Subcutaneous abdominal adipose tissue (tissue), 5 donors: Measurements from ENCODE around the gene SLC1A2.

Source experiments
- H3K27ac ChIP-seq: one replicate; pipeline ENCODE4 v1.7.0; 2013; ENCODE audit warnings: low read depth, mild to moderate bottlenecking, inconsistent platforms, low read length, moderate library complexity
- H3K27me3 ChIP-seq, 5 donors: one replicate each; pipeline ENCODE4 v1.7.0; 2013; ENCODE audit warnings: low read length in 5 of 5, inconsistent platforms in 1 of 5; ENCODE audit not compliant: control insufficient read depth in 5 of 5, insufficient read depth in 4 of 5
- H3K36me3 ChIP-seq, 5 donors: one replicate each; pipeline ENCODE4 v1.7.0; 2013; ENCODE audit warnings: low read length in 5 of 5; ENCODE audit not compliant: control insufficient read depth in 5 of 5, insufficient read depth in 5 of 5
- H3K4me1 ChIP-seq, 5 donors: one replicate each; pipeline ENCODE4 v1.7.0; 2013; ENCODE audit warnings: low read length in 5 of 5, mild to moderate bottlenecking in 3 of 5, moderate library complexity in 1 of 5; ENCODE audit not compliant: control insufficient read depth in 5 of 5, insufficient read depth in 5 of 5
- H3K4me3 ChIP-seq, 5 donors: one replicate each; pipeline ENCODE4 v1.7.0; 2013; ENCODE audit warnings: low read length in 5 of 5, low read depth in 1 of 5
- H3K9ac ChIP-seq, 5 donors: one replicate each; pipeline ENCODE4 v1.7.0; 2013; ENCODE audit warnings: low read length in 5 of 5, mild to moderate bottlenecking in 4 of 5, moderate library complexity in 3 of 5
- H3K9me3 ChIP-seq, 5 donors: one replicate each; pipeline ENCODE4 v1.7.0; 2013; ENCODE audit warnings: low read length in 5 of 5; ENCODE audit not compliant: control insufficient read depth in 5 of 5
- donor health status: healthy.
- donor health status: healthy.
- donor health status: healthy.
- donor health status: healthy.
- donor health status: healthy.

The SLC1A2 gene

DNA sequence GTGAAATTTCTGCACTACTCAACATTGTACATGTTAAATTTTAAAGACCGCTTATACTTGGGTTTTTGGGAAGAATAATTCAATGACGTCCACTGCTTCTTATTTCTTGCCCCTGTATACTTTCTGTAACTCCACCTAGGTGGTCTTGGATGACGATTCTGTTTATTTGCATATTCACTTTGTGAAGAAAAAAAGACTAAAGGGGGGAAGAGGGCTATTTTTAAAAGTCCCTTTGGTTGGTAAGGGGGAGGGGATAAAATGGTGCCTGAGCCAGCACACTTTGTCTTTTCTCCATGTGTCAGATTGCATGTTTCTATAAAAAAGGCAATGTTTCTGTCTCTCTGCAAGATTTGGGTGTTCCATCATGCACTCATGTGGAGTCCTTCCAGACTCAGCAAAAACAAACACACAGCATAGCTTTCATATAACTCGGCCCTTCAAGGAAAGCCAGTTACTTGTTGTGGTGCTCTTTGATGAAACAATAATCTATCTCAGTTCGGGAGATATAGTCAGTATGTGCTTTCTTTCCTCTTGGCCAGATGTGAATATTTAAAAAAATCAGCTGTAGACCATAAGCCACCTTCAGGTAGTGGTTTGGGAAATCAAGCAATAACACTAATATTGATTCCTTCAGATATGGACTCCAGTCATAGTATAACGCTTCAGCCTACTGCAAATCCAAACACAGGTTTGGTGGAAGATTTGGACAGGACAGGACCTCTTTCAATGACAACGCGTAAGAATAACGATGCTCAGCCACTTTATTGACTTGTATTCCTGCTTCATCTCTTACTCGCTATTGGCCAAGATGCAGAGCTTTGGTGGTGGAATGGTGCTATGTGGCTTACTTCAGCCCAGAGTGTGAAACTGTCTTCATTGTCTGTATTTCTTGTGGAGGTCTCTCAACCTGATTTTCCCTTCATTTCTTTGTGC is 211.6 kb downstream of the SLC1A2 start:
- Histone ChIP-seq H3K36me3 (peaks cover 11 to 29% (median 24%) of the 10 kb centered on the region in 5 donors), H3K27ac (no peak overlapping the region), H3K27me3 (no peaks in the 10 kb centered on the region), H3K4me3 (no peak overlapping the region), H3K9me3 (peaks cover 0 to 8% (median 4%) of the 10 kb centered on the region in 5 donors), H3K4me1 (peaks cover 0 to 14% (median 11%) of the 10 kb centered on the region in 5 donors), H3K9ac (no peak overlapping the region)

DNA sequence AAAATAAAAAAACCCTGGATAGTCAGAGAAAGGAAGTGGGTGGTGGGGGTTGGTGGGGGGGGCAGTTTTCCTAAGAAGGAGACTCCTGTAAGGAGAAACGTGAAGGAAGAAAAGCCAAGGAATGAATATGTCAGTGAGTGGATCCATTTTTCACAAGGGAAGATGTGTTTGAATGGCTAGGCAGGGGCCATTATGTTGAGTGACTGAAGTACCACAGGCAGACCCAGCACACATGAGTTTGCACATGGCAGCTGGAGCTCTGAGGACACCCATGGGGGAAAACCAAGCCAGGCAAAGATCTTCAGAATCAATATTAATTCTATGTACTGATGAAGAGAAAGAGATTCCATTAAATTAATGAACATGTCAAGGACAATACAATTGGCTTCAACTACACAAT is 212.7 kb downstream of the SLC1A2 start:
- H3K9ac ChIP-seq = no peak overlapping the region
- H3K36me3 ChIP-seq = peaks cover 11 to 31% (median 24%) of the 10 kb centered on the region in 5 donors
- peaks cover 0 to 8% (median 6%) of the 10 kb centered on the region in 5 donors for H3K4me1 ChIP-seq
- H3K27ac ChIP-seq = no peak overlapping the region
- no peaks in the 10 kb centered on the region for H3K27me3 ChIP-seq
- no peak overlapping the region for H3K4me3 ChIP-seq
- H3K9me3 ChIP-seq = peaks cover 0 to 8% (median 4%) of the 10 kb centered on the region in 5 donors

DNA sequence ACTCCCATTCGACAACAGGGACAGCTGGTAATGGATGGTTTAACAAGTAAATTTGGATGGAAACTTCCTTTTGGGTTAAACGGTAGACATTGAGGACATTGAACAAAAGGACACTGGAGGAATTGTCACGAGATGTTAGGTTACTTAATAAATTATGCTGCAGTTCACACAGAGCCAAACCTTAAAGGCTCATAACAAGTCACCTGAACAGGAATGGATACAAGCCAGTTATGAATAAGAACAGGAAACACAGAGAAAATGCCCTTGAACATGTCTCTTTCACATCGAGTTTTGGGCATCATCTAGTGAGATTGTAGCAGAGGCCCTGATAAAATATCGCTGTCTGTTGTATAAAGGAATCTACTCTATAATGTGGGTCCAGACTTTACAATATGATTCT is 214.7 kb downstream of the SLC1A2 start:
- Histone ChIP-seq H3K27me3 (no peaks in the 10 kb centered on the region), H3K9me3 (peaks cover 0 to 4% (median under 1%) of the 10 kb centered on the region in 5 donors), H3K27ac (no peak overlapping the region), H3K4me3 (no peak overlapping the region), H3K36me3 (peaks cover 20 to 45% (median 32%) of the 10 kb centered on the region in 5 donors), H3K9ac (no peak overlapping the region), H3K4me1 (no peaks in the 10 kb centered on the region)
